Measurements from ENCODE around the gene ERBB4. TPM values are rescaled to one million over a fixed set of nuclear protein-coding genes. Genes with fewer than 3 reads are reported as not detected.

Gene ERBB4
- total RNA-seq, 2 experiments from 2014 or later, result not detected

DNA sequence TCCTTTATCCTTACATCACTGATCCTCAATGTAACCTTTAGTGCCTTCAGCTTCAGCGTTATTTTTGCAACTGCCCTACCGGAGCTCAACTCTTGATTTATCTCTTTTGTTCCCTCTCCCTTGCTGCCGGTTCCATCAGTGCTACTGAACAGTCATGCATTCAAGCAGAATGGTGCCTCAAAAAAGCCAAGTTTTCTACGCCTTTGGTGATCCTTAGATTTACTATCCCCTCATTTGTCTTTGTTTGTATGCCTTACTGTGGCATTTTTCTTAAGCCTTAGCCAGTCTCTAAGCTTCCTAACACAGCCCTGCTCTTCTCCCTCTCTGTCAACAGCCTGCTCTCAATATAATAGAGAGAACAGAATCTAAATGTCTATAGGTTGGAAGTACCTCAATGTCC is 1134.5 kb downstream of the ERBB4 start:
- no peak overlapping the region for H3K4me3 Mint-ChIP-seq
- Histone ChIP-seq H3K9me3 (ENCODE audit: control insufficient read depth in 1 of 2, insufficient read depth in 1 of 2, low read length in 2 of 2) (no peaks in the 10 kb centered on the region), H3K27ac (ENCODE audit: low read depth in 1 of 2, low read length in 2 of 2) (no peak overlapping the region), H3K4me1 (ENCODE audit: insufficient read depth, low read length) (no peaks in the 10 kb centered on the region), H3K27me3 (ENCODE audit: control insufficient read depth in 1 of 2, insufficient read depth in 2 of 2, low read length in 2 of 2) (no peaks in the 10 kb centered on the region), H3K4me3 (ENCODE audit: low read length) (no peak overlapping the region), H3K36me3 (ENCODE audit: insufficient read depth, low read length) (no peaks in the 10 kb centered on the region)
- H3K27me3 Mint-ChIP-seq, result no peaks in the 10 kb centered on the region
- TF ChIP-seq, protein P1, sequence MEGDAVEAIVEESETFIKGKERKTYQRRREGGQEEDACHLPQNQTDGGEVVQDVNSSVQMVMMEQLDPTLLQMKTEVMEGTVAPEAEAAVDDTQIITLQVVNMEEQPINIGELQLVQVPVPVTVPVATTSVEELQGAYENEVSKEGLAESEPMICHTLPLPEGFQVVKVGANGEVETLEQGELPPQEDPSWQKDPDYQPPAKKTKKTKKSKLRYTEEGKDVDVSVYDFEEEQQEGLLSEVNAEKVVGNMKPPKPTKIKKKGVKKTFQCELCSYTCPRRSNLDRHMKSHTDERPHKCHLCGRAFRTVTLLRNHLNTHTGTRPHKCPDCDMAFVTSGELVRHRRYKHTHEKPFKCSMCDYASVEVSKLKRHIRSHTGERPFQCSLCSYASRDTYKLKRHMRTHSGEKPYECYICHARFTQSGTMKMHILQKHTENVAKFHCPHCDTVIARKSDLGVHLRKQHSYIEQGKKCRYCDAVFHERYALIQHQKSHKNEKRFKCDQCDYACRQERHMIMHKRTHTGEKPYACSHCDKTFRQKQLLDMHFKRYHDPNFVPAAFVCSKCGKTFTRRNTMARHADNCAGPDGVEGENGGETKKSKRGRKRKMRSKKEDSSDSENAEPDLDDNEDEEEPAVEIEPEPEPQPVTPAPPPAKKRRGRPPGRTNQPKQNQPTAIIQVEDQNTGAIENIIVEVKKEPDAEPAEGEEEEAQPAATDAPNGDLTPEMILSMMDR (IDR thresholded peaks at IDR 0.05), result no peak
- CTCF ChIA-PET, result no interaction called here
- ATAC-seq (ENCODE audit: poor library complexity) (no peak), DNase-seq (no peak)
- H3K36me3 Mint-ChIP-seq (ENCODE audit: low read depth), result no peaks in the 10 kb centered on the region
- intact Hi-C loops (cut with DNase I, micrococcal nuclease), result no loop called here
- H3K4me1 Mint-ChIP-seq (ENCODE audit: low read depth), result no peaks in the 10 kb centered on the region
- no peak overlapping the region for H3K27ac Mint-ChIP-seq
- no peaks in the 10 kb centered on the region for H3K9me3 Mint-ChIP-seq
- POLR2A ChIA-PET, result no interaction called here

DNA sequence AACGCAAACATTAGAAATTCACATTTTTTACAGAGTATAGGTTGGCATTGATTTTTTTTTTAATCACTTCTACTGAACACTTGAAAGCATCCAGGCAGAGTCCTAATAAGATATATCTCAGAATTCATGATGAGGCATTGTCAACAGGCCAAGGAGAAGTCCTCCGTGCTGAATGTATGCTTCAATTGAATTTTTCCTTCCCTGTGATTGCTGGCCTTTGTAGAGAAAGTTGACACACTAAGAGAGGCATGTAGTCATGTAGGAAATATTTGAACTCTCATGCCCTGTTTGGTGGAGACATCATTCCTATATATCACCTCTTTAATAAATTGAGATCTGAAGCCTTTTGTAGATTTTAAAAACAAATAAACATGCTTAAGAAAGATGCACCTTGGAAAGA is 1137.3 kb downstream of the ERBB4 start:
- no peaks in the 10 kb centered on the region for H3K27me3 ChIP-seq (ENCODE audit: control insufficient read depth in 1 of 2, insufficient read depth in 2 of 2, low read length in 2 of 2)
- POLR2A ChIA-PET, result no interaction called here
- Mint-ChIP-seq H3K27me3 (no peaks in the 10 kb centered on the region), H3K4me1 (ENCODE audit: low read depth) (no peaks in the 10 kb centered on the region), H3K36me3 (ENCODE audit: low read depth) (no peaks in the 10 kb centered on the region), H3K9me3 (no peaks in the 10 kb centered on the region), H3K4me3 (no peak overlapping the region), H3K27ac (no peak overlapping the region)
- intact Hi-C loops (cut with DNase I, micrococcal nuclease), result no loop called here
- no peak overlapping the region for H3K4me3 ChIP-seq (ENCODE audit: low read length)
- DNase-seq, result no peak
- H3K4me1 ChIP-seq (ENCODE audit: insufficient read depth, low read length), result no peaks in the 10 kb centered on the region
- no peak for ATAC-seq (ENCODE audit: poor library complexity)
- H3K9me3 ChIP-seq (ENCODE audit: control insufficient read depth in 1 of 2, insufficient read depth in 1 of 2, low read length in 2 of 2), result no peaks in the 10 kb centered on the region
- TF ChIP-seq, protein P1 (IDR thresholded peaks at IDR 0.05), result no peak
- no peak overlapping the region for H3K27ac ChIP-seq (ENCODE audit: low read depth in 1 of 2, low read length in 2 of 2)
- H3K36me3 ChIP-seq (ENCODE audit: insufficient read depth, low read length), result no peaks in the 10 kb centered on the region
- CTCF ChIA-PET, result no interaction called here

DNA sequence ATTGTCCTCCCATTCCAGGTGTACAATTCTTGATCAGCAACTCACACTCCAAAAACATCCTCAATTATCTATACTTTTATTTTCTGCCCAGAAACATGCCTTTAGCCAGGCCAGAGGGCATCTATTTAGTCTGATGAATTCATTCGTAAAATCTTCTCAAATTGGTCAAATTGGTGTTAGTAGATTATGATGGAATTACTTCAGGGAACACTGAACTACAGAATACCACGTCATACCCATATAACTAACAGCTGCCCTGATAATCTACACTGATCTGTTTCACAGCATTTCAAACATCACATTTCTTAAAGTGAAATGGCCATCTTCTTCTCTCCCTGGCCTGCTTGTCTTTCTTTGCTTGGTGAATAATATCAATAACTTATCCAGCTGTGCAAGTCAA is 1140.8 kb downstream of the ERBB4 start:
- H3K27ac Mint-ChIP-seq, result no peak overlapping the region
- POLR2A ChIA-PET, result no interaction called here

More for the DNA sequence above, 1140.8 kb downstream of the ERBB4 start:
- no peaks in the 10 kb centered on the region for H3K27me3 Mint-ChIP-seq
- Histone ChIP-seq H3K36me3 (ENCODE audit: insufficient read depth, low read length) (no peaks in the 10 kb centered on the region), H3K4me3 (ENCODE audit: low read length) (no peak overlapping the region), H3K27me3 (ENCODE audit: control insufficient read depth in 1 of 2, insufficient read depth in 2 of 2, low read length in 2 of 2) (no peaks in the 10 kb centered on the region), H3K4me1 (ENCODE audit: insufficient read depth, low read length) (no peaks in the 10 kb centered on the region), H3K27ac (ENCODE audit: low read depth in 1 of 2, low read length in 2 of 2) (no peak overlapping the region), H3K9me3 (ENCODE audit: control insufficient read depth in 1 of 2, insufficient read depth in 1 of 2, low read length in 2 of 2) (peaks cover 0 to 1% of the 10 kb centered on the region in 2 experiments)
- no peak for DNase-seq
- no peaks in the 10 kb centered on the region for H3K9me3 Mint-ChIP-seq
- H3K4me1 Mint-ChIP-seq (ENCODE audit: low read depth), result no peaks in the 10 kb centered on the region
- H3K36me3 Mint-ChIP-seq (ENCODE audit: low read depth), result no peaks in the 10 kb centered on the region
- no peak overlapping the region for H3K4me3 Mint-ChIP-seq
- TF ChIP-seq, protein P1 (IDR thresholded peaks at IDR 0.05), result no peak
- no peak for ATAC-seq (ENCODE audit: poor library complexity)
- CTCF ChIA-PET, result no interaction called here
- intact Hi-C loops (cut with DNase I, micrococcal nuclease), result no loop called here

All from CD4-positive, alpha-beta T cell (primary cell).